Left hindlimb (tissue), 1 donor: ENCODE measurements around the gene ERO1A.
A peak's percentile ranks its signal among the peaks of the same experiment; 100 is the strongest.

Experiments used
- DNase-seq: peaks from one replicate; pipeline ENCODE4 v3.0.0-alpha.2; 2018

The ERO1A gene

DNA sequence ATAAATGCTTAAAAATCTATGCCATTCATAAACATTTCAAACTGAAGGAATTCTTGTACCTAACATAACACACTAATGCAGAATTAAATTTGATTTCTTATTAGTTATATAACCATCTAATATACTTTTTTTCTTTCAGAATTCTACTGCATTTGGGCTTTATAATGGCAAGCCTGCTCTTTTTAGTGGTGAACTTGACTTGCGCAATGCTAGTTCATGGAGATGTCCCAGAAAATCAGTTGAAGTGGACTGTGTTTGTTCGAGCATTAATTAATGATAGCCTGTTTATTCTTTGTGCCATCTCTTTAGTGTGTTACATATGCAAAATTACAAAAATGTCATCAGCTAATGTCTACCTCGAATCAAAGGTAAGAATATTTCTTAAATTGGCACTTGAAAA is 95.4 kb downstream of the ERO1A start:
- DNase-seq: no peak

DNA sequence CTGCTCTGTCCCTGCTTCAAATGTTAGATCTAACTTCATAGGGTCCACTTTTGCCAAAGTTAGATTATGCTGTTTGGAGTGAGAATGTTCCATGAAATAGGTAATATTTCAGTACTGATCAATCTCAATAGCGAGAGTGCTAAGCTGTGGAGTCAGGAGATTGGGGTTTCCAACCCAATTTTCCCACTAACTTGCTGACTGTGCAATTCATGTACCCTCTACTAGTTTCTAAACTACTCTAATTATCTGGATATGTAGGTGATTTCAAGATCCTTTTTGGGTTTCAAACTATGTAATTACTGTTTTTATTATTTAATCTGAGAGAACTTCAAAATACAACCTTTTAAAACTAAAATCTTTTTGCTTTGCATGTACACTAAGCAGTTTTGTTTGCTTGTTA is 96.8 kb downstream of the ERO1A start:
- DNase-seq: no peak

DNA sequence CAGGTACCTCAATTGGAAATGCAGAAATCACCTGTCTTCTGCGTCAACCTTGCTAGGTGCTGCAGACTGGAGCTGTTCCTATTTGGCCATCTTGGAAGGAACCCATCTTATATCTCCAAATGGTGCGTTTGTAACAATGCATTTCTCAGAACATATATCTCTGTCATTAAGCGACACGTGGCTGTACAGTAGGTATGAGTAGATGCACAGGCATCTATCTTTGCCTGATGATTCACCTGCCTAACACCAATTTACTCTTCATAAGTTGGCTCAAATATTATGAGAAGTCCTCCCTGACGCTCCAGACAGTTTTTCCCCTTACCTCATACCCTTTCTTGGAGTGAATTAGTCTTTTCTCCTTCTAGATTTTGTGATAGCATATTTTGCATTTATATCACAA is 98.5 kb downstream of the ERO1A start:
- DNase-seq: no peak

DNA sequence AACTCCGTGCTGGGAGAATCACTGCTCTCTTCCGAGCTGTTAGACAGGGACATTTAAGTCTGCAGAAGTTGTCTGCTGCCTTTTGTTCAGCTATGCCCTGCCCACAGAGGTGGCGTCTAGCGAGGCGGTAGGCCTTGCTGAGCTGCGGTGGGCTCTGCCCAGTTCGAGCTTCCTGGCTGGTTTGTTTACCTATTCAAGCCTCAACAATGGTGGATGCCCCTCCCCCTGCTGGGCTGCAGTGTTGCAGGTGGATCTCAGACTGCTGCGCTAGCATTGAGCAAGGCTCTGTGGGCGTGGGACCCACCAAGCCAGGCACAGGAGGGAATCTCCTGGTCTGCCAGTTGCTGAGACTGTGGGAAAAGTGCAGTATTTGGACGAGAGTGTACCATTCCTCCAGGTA is 99.0 kb downstream of the ERO1A start:
- DNase-seq: peak; percentile 17

DNA sequence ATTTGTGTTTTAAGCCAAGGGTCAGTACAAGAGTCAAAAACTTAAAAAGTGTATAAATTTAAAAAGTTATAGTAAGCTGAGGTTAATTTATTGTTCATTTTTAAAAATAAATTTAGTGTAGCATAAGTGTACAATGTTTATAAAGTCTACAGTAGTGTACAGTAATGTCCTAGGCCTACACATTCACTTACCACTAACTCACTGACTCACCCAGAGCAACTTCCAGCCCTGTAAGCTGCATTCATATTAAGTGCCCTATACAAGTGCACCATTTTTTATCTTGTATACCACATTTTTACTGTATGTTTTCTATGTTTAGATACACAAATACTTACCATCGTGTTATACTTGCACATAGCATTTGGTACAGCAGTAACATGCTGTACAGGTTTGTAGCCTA is 105.0 kb downstream of the ERO1A start:
- no peak for DNase-seq
